GM13976 (cell line): Measurements from ENCODE around the gene SORCS1.

Experiments
- DNase-seq: peaks from one replicate; pipeline ENCODE4 v3.0.0; 2012; ENCODE audit warnings: low spot score
- in situ Hi-C: fragments of 300-500 bp; cut with MboI; formaldehyde crosslinking; loops from one replicate; pipeline ENCODE4 v1.12.0; 2022; ENCODE audit warnings: low sequenced_read_pairs, mixed read lengths, inconsistent platforms; ENCODE audit not compliant: unreplicated experiment
- TF ChIP-seq, protein P1 (sequence below): IDR thresholded peaks from 2 replicates; pipeline ENCODE4 v1.5.1; 2012; ENCODE audit warnings: borderline replicate concordance, mild to moderate bottlenecking; ENCODE audit not compliant: insufficient read depth; ENCODE audit errors: extremely low read depth, missing control alignments, control extremely low read depth

Gene SORCS1

GRCh38 chr10:106706127-106706526, 458.4 kb downstream of the SORCS1 start:
- in situ Hi-C loops = no loop called here
- TF ChIP-seq, protein P1, sequence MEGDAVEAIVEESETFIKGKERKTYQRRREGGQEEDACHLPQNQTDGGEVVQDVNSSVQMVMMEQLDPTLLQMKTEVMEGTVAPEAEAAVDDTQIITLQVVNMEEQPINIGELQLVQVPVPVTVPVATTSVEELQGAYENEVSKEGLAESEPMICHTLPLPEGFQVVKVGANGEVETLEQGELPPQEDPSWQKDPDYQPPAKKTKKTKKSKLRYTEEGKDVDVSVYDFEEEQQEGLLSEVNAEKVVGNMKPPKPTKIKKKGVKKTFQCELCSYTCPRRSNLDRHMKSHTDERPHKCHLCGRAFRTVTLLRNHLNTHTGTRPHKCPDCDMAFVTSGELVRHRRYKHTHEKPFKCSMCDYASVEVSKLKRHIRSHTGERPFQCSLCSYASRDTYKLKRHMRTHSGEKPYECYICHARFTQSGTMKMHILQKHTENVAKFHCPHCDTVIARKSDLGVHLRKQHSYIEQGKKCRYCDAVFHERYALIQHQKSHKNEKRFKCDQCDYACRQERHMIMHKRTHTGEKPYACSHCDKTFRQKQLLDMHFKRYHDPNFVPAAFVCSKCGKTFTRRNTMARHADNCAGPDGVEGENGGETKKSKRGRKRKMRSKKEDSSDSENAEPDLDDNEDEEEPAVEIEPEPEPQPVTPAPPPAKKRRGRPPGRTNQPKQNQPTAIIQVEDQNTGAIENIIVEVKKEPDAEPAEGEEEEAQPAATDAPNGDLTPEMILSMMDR = no peak
- DNase-seq = no peak

- in situ Hi-C loops = no loop called here
- peak; percentile 47 for DNase-seq
- TF ChIP-seq, protein P1 = peak; percentile 87
These were observed 458.8 kb downstream of the SORCS1 start for GRCh38 chr10:106705681-106706100.

DNA sequence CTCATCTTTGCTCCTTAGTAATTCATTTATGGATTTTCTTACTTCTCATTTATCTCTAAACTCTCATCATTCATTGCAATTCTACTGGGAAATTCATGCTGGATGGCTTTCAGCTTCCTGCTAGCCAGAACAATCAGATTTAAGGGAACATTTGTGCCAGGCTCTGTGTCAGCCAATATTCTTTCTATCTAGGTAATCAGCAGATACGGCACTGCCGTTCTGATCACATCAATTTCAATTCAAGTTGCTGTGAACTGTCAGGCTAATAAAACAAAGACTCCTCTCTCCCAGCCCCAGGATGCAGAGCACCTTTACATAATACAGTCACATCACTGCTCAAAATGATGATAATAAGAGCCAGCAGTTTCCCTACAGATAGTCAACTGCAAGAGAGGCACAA, 468.3 kb downstream of the SORCS1 start:
- TF ChIP-seq, protein P1 = no peak
- in situ Hi-C loops = no loop called here
- no peak for DNase-seq

- in situ Hi-C loops = no loop called here
- no peak for DNase-seq
- TF ChIP-seq, protein P1 = no peak
These were observed 469.8 kb downstream of the SORCS1 start for GRCh38 chr10:106694696-106695095.

DNA sequence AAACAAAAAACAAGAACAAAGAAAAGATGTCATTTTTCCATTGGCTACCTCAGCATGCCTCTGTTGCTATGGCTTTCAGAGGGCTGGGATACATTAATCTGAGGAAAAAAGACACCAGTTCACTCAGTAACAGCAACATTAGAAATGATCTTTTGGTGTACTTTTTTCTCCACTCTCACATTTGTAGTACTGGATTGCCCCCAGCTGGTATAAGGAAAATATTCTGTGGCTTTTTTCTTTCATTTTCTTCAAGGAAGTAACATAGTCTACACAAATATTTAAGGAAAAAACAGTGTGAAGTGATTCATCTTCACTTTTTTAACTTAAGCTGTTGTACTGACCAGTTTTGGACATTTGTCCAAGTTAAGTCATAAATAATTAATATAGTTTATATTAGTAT, 482.3 kb downstream of the SORCS1 start:
- DNase-seq = no peak
- in situ Hi-C loops = no loop called here

GRCh38 chr10:106680061-106680460, 484.4 kb downstream of the SORCS1 start:
- no peak for DNase-seq
- in situ Hi-C loops = no loop called here
- TF ChIP-seq, protein P1 = no peak

More for the DNA sequence above, 482.3 kb downstream of the SORCS1 start:
- TF ChIP-seq, protein P1 = no peak

DNA sequence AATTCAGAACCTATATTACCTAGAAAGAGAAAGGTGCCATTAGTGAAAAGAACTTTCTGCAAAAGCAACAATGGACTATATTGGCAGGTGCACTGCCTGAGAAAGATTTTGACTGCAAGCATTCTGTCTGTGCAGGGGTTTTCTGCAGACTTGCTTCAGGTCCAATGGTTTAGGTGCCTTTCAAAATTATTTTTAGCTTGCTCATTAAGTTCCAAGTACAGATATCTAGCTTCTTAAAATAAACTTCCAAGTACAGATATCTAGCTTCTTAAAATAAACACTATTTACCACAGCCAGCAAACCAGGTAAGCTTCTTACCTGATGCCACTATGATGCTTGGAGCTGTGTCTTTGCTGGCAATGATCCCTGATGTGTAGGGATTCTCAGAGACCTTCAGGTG, 485.2 kb downstream of the SORCS1 start:
- no peak for DNase-seq
- in situ Hi-C loops = no loop called here
- TF ChIP-seq, protein P1 = no peak
